IMR-90 (cell line): ENCODE results near the gene WNT11. TPM values are rescaled to one million over a fixed set of nuclear protein-coding genes. Genes with fewer than 3 reads are reported as not detected.

Source experiments
- ATAC-seq: fragments of 200-7000 bp; cut with Tn5 transposase; 2 replicates; pipeline ENCODE4 v1.9.1; 2020; ENCODE audit warnings: low read depth, mild to moderate bottlenecking, moderate library complexity
- BruUV-seq: library from RNA; stranded (reverse); fragments of 400-500 nt; replicated peaks from 2 replicates; lab custom pipeline; 2021; lab: Mats Ljungman, UMichigan
- CTCF ChIA-PET: fragments of 300-600 bp; formaldehyde crosslinking; extraction: SDS; loops from one replicate; lab custom pipeline; 2021; ENCODE audit warnings: antibody characterized with exemption; lab: Yijun Ruan, JAX
- POLR2A ChIA-PET: fragments of 300-600 bp; sonication (Branson Sonifier 250); formaldehyde crosslinking; loops from one replicate; lab custom pipeline; 2022; ENCODE audit warnings: antibody characterized with exemption; ENCODE audit not compliant: unreplicated experiment; lab: Charles Lee
- DNase-seq: peaks from one replicate; pipeline ENCODE4 v3.0.0; 2013
- H2AFZ ChIP-seq: replicated peaks from 2 replicates; pipeline ENCODE3; 2013; ENCODE audit warnings: low read length, mild to moderate bottlenecking; ENCODE audit not compliant: poor library complexity
- H2AK5ac ChIP-seq: 2 replicates; pipeline ENCODE4 v1.6.1; 2013; ENCODE audit warnings: low read depth, low read length, inconsistent platforms
- H2AK9ac ChIP-seq: replicated peaks from 2 replicates; pipeline ENCODE3; 2013; ENCODE audit warnings: mild to moderate bottlenecking, low read depth, low read length, moderate library complexity; ENCODE audit not compliant: poor library complexity
- H2BK120ac ChIP-seq: 2 replicates; pipeline ENCODE4 v1.6.1; 2013; ENCODE audit warnings: low read depth, low read length, inconsistent platforms
- H2BK15ac ChIP-seq: 3 replicates; pipeline ENCODE4 v1.6.1; 2013; ENCODE audit warnings: low read depth, low read length, inconsistent platforms
- H2BK20ac ChIP-seq: 2 replicates; pipeline ENCODE4 v1.6.1; 2013; ENCODE audit warnings: low read depth, mild to moderate bottlenecking, inconsistent platforms, low read length, moderate library complexity
- H2BK5ac ChIP-seq: 2 replicates; pipeline ENCODE4 v1.6.1; 2013; ENCODE audit warnings: mild to moderate bottlenecking, low read depth, low read length, inconsistent platforms; ENCODE audit not compliant: poor library complexity, severe bottlenecking
- H3K14ac ChIP-seq: replicated peaks from 2 replicates; pipeline ENCODE4 v1.6.1; 2013; ENCODE audit warnings: low read depth, low read length, inconsistent platforms
- H3K18ac ChIP-seq: 2 replicates; pipeline ENCODE4 v1.6.1; 2013; ENCODE audit warnings: low read depth, low read length, control low read depth
- H3K23ac ChIP-seq: 2 replicates; pipeline ENCODE4 v1.6.1; 2013; ENCODE audit warnings: low read depth, low read length, inconsistent platforms
- H3K27ac ChIP-seq: 2 replicates; pipeline ENCODE4 v1.5.1; 2013; ENCODE audit warnings: mild to moderate bottlenecking, control low read depth, low read length; ENCODE audit not compliant: insufficient read depth
- H3K27me3 ChIP-seq: 2 replicates; pipeline ENCODE4 v1.6.1; 2013; ENCODE audit warnings: low read length; ENCODE audit not compliant: control insufficient read depth, insufficient read depth
- H3K36me3 ChIP-seq: 2 replicates; pipeline ENCODE4 v1.6.1; 2013; ENCODE audit warnings: low read length, mixed read lengths; ENCODE audit not compliant: control insufficient read depth, insufficient read depth
- H3K4ac ChIP-seq: 2 replicates; pipeline ENCODE4 v1.6.1; 2013; ENCODE audit warnings: low read depth, low read length, inconsistent platforms
- H3K4me1 ChIP-seq: 2 replicates; pipeline ENCODE4 v1.6.1; 2013; ENCODE audit warnings: low read length, mixed read lengths; ENCODE audit not compliant: control insufficient read depth, insufficient read depth
- H3K4me2 ChIP-seq: 2 replicates; pipeline ENCODE4 v1.6.1; 2013; ENCODE audit warnings: low read depth, mild to moderate bottlenecking, control low read depth, low read length, moderate library complexity
- H3K4me3 ChIP-seq: 2 replicates; pipeline ENCODE4 v1.5.1; 2013; ENCODE audit warnings: low read depth, mild to moderate bottlenecking, control low read depth, low read length, moderate library complexity; ENCODE audit not compliant: insufficient read depth
- H3K56ac ChIP-seq: 2 replicates; pipeline ENCODE4 v1.6.1; 2013; ENCODE audit warnings: low read length, inconsistent platforms; ENCODE audit not compliant: insufficient read depth; ENCODE audit errors: extremely low read depth
- H3K79me1 ChIP-seq, 2 experiments: 2 replicates each; pipeline ENCODE4 v1.6.1; 2013; ENCODE audit warnings: low read length in 2 of 2, inconsistent platforms in 1 of 2, low read depth in 1 of 2
- H3K9ac ChIP-seq: 2 replicates; pipeline ENCODE4 v1.6.1; 2013; ENCODE audit warnings: low read depth, low read length, control low read depth
- H3K9me1 ChIP-seq: 2 replicates; pipeline ENCODE4 v1.6.1; 2013; ENCODE audit warnings: low read length, inconsistent platforms; ENCODE audit not compliant: insufficient read depth
- H3K9me3 ChIP-seq: 2 replicates; pipeline ENCODE4 v1.6.1; 2013; ENCODE audit warnings: low read length; ENCODE audit not compliant: control insufficient read depth, insufficient read depth
- H4K20me1 ChIP-seq: 2 replicates; pipeline ENCODE4 v1.6.1; 2013; ENCODE audit warnings: low read length, inconsistent platforms; ENCODE audit not compliant: insufficient read depth
- H4K5ac ChIP-seq: 2 replicates; pipeline ENCODE4 v1.6.1; 2013; ENCODE audit warnings: mild to moderate bottlenecking, low read depth, low read length, control low read depth
- H4K8ac ChIP-seq, 2 experiments: 2 replicates each; pipeline ENCODE4 v1.6.1; 2013; ENCODE audit warnings: low read depth in 2 of 2, low read length in 2 of 2, control low read depth in 1 of 2, inconsistent platforms in 1 of 2
- H4K91ac ChIP-seq: 2 replicates; pipeline ENCODE4 v1.6.1; 2013; ENCODE audit warnings: low read depth, low read length, inconsistent platforms; ENCODE audit not compliant: insufficient read depth
- BHLHE40 ChIP-seq: fragments of 150-350 bp; IDR thresholded peaks from 2 replicates; pipeline ENCODE4 v1.6.1; 2016; ENCODE audit warnings: mild to moderate bottlenecking, low read depth, low read length
- CEBPB ChIP-seq: IDR thresholded peaks from 2 replicates; pipeline ENCODE4 v1.6.1; 2012; ENCODE audit warnings: low read depth, low read length, improper control_type of control experiment
- CHD1 ChIP-seq: IDR thresholded peaks from 2 replicates; pipeline ENCODE4 v1.6.1; 2012; ENCODE audit warnings: low read depth, low read length, improper control_type of control experiment
- CTCF ChIP-seq: conservative IDR thresholded peaks from 2 replicates; pipeline ENCODE4 v1.5.1; 2012; ENCODE audit warnings: mild to moderate bottlenecking, low read depth, low read length, improper control_type of control experiment
- ELK1 ChIP-seq: fragments of 150-350 bp; IDR thresholded peaks from 2 replicates; pipeline ENCODE4 v1.6.1; 2016; ENCODE audit warnings: low read depth, mild to moderate bottlenecking, low read length, moderate library complexity, borderline replicate concordance
- FOS ChIP-seq: fragments of 150-350 bp; IDR thresholded peaks from 2 replicates; pipeline ENCODE4 v1.6.1; 2016; ENCODE audit warnings: low read depth, low read length
- MAFK ChIP-seq: IDR thresholded peaks from 2 replicates; pipeline ENCODE4 v1.6.1; 2012; ENCODE audit warnings: low read depth, low read length, improper control_type of control experiment
- MAZ ChIP-seq: IDR thresholded peaks from 2 replicates; pipeline ENCODE4 v1.6.1; 2012; ENCODE audit warnings: low read depth, mild to moderate bottlenecking, low read length, improper control_type of control experiment, moderate library complexity, borderline replicate concordance
- MXI1 ChIP-seq: IDR thresholded peaks from 2 replicates; pipeline ENCODE4 v1.6.1; 2012; ENCODE audit warnings: low read depth, mild to moderate bottlenecking, low read length, moderate library complexity, borderline replicate concordance
- NFE2L2 ChIP-seq: fragments of 150-350 bp; IDR thresholded peaks from 2 replicates; pipeline ENCODE4 v1.6.1; 2016; ENCODE audit warnings: low read depth, mild to moderate bottlenecking, low read length
- POLR2A ChIP-seq: IDR thresholded peaks from 2 replicates; pipeline ENCODE4 v1.6.1; 2012; ENCODE audit warnings: mild to moderate bottlenecking, low read depth, low read length
- RAD21 ChIP-seq: IDR thresholded peaks from 2 replicates; pipeline ENCODE4 v1.6.1; 2012; ENCODE audit warnings: low read length, improper control_type of control experiment
- RFX5 ChIP-seq: IDR thresholded peaks from 2 replicates; pipeline ENCODE4 v1.8.0; 2012; ENCODE audit warnings: low read depth, mild to moderate bottlenecking, low read length, moderate library complexity
- SMC3 ChIP-seq: fragments of 150-350 bp; IDR thresholded peaks from 2 replicates; pipeline ENCODE4 v1.6.1; 2016; ENCODE audit warnings: low read depth, mild to moderate bottlenecking, antibody characterized with exemption, low read length, moderate library complexity
- USF2 ChIP-seq: fragments of 150-350 bp; IDR thresholded peaks from 2 replicates; pipeline ENCODE4 v1.6.1; 2017; ENCODE audit warnings: mild to moderate bottlenecking, antibody characterized with exemption, low read length, low read depth
- WGBS, 2 experiments: methylation state at CpG; one replicate each; pipeline versions ENCODE4 v1.1.5 to v1.1.7; 2013; ENCODE audit warnings: missing lambda C conversion rate in 2 of 2; ENCODE audit not compliant: insufficient read length in 1 of 2; ENCODE audit errors: extremely low coverage in 2 of 2; 5-methylcytosine and 5-hydroxymethylcytosine counted together
- dilution Hi-C: fragments of 300-500 bp; cut with HindIII; formaldehyde crosslinking; loops from one replicate; pipeline ENCODE4 v1.14.3; 2018; ENCODE audit warnings: low sequenced_read_pairs; ENCODE audit not compliant: unreplicated experiment
- in situ Hi-C: fragments of 300-500 bp; cut with MboI; formaldehyde crosslinking; loops from 3 replicates; pipeline ENCODE4 v1.14.3; 2019; ENCODE audit warnings: low sequenced_read_pairs, inconsistent platforms, mixed read lengths
- intact Hi-C: fragments of 100-400 bp; cut with micrococcal nuclease; formaldehyde crosslinking; loops from 2 replicates; pipeline ENCODE4 v1.10.0; 2022
- polyA plus RNA-seq, 3 experiments: library from polyadenylated mRNA; depleted of rRNA; stranded (reverse); fragments of >200 nt; gene quantifications; 2 replicates each; pipeline ENCODE4 v1.2.3, GENCODE V29; 2012; ENCODE audit warnings: low replicate concordance in 1 of 3
- total RNA-seq: library from RNA; depleted of rRNA; stranded (reverse); fragments of >200 nt; gene quantifications from 2 replicates; pipeline ENCODE4 v1.2.3, GENCODE V29; 2012

WNT11 gene
- total and polyA plus RNA-seq, 2 of the 4 experiments (the other 2 are of a cell fraction) = 0.10 TPM; not detected in 1

DNA sequence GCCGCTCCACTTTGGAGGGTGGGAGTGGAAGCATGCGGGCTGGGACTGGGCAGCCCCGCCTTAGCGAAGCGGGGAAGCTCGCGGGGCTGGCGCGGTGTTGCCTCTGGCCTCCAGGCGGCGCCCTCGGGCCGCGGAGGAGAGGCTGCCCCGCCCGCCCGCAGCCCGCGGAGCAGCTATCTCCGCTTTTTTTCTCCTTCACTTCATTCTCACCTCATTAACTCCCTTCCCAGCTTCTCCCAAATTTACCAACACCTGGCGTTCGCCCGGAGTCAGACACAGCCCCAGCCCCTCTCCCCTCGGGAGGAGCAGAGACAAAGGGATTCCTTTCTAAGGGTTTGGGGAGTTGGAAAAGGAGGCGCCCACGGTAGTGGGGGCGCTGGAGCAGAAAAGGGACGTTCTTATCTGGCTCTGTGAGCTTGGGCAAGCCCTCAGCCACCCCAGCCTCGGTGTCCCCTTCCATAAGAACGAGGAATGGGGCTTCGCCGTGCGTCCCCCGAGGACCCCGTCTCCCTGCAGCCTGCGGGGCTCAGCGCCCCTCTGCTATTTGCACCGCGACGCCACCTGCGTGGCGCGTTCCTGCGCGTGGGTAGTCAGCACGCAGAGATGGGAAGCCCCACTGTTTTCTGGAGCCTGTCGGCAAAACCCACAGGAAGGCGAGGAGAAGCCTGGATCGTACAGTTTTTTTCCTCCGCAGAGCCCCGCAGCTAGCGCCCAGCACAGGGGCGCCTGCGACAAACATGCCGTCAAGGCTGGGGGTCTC, 1.5 kb upstream of the WNT11 start:
- peaks cover 15% of the 10 kb centered on the region; the same call in 1 of the 2 replicates for H4K20me1 ChIP-seq
- no peak overlapping the region for H4K5ac ChIP-seq
- H2AK9ac ChIP-seq = peak overlapping the region; percentile 35
- intact Hi-C loops (loop anchor here (1.0 to 10.0 kb wide), 5 partner anchors 111 to 477 kb away; no protein-coding TSS in a partner anchor), dilution Hi-C loops (no loop called here), in situ Hi-C loops (no loop called here)
- ATAC-seq (peak; percentile 85), DNase-seq (peak; percentile 57)
- H3K9me1 ChIP-seq = no peaks in the 10 kb centered on the region
- H3K4me2 ChIP-seq = peak overlapping the region; percentile 88
- ChIA-PET CTCF (interaction anchor here (0.5 to 2.2 kb wide), 18 partner anchors 8 to 566 kb away, joined by 3 to 14 read pairs (median 4); no protein-coding TSS in a partner anchor), POLR2A (no interaction called here)
- no peaks in the 10 kb centered on the region for H3K36me3 ChIP-seq
- H2AK5ac ChIP-seq = no peak overlapping the region
- H3K23ac ChIP-seq = no peak overlapping the region
- 5% methylated on average over 24 of the region's 55 CpGs; no CpG with 5 or more reads in 1 of the 2 experiments for WGBS, 2 experiments
- H2AFZ ChIP-seq = peak overlapping the region; percentile 90
- no peak overlapping the region for H3K18ac ChIP-seq
- no peak overlapping the region for H3K4ac ChIP-seq
- no peak overlapping the region for H2BK15ac ChIP-seq
- no peak overlapping the region for H2BK20ac ChIP-seq
- H3K27me3 ChIP-seq = peaks cover 87% of the 10 kb centered on the region
- peak overlapping the region; percentile 41 for H3K4me3 ChIP-seq
- no peak overlapping the region for H4K91ac ChIP-seq
- H3K9ac ChIP-seq = no peak overlapping the region
- peaks cover 3% of the 10 kb centered on the region for H3K4me1 ChIP-seq
- H3K56ac ChIP-seq = no peak overlapping the region
- no peak overlapping the region for H2BK120ac ChIP-seq
- no peak overlapping the region for H3K14ac ChIP-seq
- H3K9me3 ChIP-seq = no peaks in the 10 kb centered on the region
- H2BK5ac ChIP-seq = no peak overlapping the region
- H3K79me1 ChIP-seq = no peaks in the 10 kb centered on the region
- no TSS peak for BruUV-seq
- no peak overlapping the region for H3K27ac ChIP-seq
- H4K8ac ChIP-seq = no peak overlapping the region
- TF ChIP-seq CHD1 (no peak), POLR2A (no peak), MXI1 (no peak; the same call in 1 of the 2 replicates), SMC3 (peak; percentile 83), FOS (no peak), ELK1 (no peak), RFX5 (no peak), USF2 (0 out of 2 replicates have a peak, but pooled peaks have one; percentile 4), MAFK (no peak), RAD21 (peak; percentile 90), CTCF (peak; percentile 96), MAZ (peak; percentile 95), CEBPB (no peak), BHLHE40 (no peak), NFE2L2 (no peak)
